ENCODE results near the gene STAU1. TPM values are rescaled to one million over a fixed set of nuclear protein-coding genes. Genes with fewer than 3 reads are reported as not detected.
"Not testable (repeated sequence)": the region's sequence is repeated elsewhere in the genome, so short reads cannot be mapped to it uniquely, and the experiment has no call there.

Gene STAU1
- total RNA-seq, 2 donors from 2014 or later = 90.2 to 95.5 TPM

GRCh38 chr20:49184691-49185070 lies 3.5 kb downstream of the STAU1 start:
- H3K9ac ChIP-seq (ENCODE audit: extremely low read depth, low read length, poor library complexity, severe bottlenecking) = no peak overlapping the region
- peaks cover 27% of the 10 kb centered on the region for H3K4me1 Mint-ChIP-seq
- no peak overlapping the region for H3K27ac Mint-ChIP-seq
- TF ChIP-seq, protein P1, sequence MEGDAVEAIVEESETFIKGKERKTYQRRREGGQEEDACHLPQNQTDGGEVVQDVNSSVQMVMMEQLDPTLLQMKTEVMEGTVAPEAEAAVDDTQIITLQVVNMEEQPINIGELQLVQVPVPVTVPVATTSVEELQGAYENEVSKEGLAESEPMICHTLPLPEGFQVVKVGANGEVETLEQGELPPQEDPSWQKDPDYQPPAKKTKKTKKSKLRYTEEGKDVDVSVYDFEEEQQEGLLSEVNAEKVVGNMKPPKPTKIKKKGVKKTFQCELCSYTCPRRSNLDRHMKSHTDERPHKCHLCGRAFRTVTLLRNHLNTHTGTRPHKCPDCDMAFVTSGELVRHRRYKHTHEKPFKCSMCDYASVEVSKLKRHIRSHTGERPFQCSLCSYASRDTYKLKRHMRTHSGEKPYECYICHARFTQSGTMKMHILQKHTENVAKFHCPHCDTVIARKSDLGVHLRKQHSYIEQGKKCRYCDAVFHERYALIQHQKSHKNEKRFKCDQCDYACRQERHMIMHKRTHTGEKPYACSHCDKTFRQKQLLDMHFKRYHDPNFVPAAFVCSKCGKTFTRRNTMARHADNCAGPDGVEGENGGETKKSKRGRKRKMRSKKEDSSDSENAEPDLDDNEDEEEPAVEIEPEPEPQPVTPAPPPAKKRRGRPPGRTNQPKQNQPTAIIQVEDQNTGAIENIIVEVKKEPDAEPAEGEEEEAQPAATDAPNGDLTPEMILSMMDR (conservative IDR thresholded peaks at IDR 0.05) = no peak
- H3K9me3 Mint-ChIP-seq = peaks cover under 1% of the 10 kb centered on the region
- H3K36me3 ChIP-seq (ENCODE audit: control insufficient read depth, insufficient read depth, low read length) = peaks cover 5% of the 10 kb centered on the region
- no peaks in the 10 kb centered on the region for H3K9me3 ChIP-seq (ENCODE audit: control insufficient read depth, low read length)
- H3K27me3 ChIP-seq (ENCODE audit: control insufficient read depth, insufficient read depth, low read length, poor library complexity, severe bottlenecking) = no peaks in the 10 kb centered on the region
- no peak overlapping the region for H3K4me3 ChIP-seq (ENCODE audit: low read length)
- no peak for DNase-seq
- H3K4me3 Mint-ChIP-seq = no peak overlapping the region
- H3K36me3 Mint-ChIP-seq (ENCODE audit: low read depth) = peaks cover 1% of the 10 kb centered on the region
- H3K27me3 Mint-ChIP-seq (ENCODE audit: insufficient read depth) = no peaks in the 10 kb centered on the region
- 86 to 88% methylated on average over 1 to 2 of the region's 3 CpGs for WGBS, 2 experiments (ENCODE audit: insufficient coverage in 1 of 2, insufficient read length in 1 of 2)
- H3K4me1 ChIP-seq (ENCODE audit: control insufficient read depth, insufficient read depth, low read length) = peaks cover 2% of the 10 kb centered on the region
- no peak overlapping the region for H3K27ac ChIP-seq (ENCODE audit: low read depth, low read length)

GRCh38 chr20:49184084-49184501 lies 4.0 kb downstream of the STAU1 start:
- H3K9ac ChIP-seq (ENCODE audit: extremely low read depth, low read length, poor library complexity, severe bottlenecking); H3K27ac ChIP-seq (ENCODE audit: low read depth, low read length); H3K4me1 ChIP-seq (ENCODE audit: control insufficient read depth, insufficient read depth, low read length); DNase-seq; H3K27me3 Mint-ChIP-seq (ENCODE audit: insufficient read depth); H3K9me3 Mint-ChIP-seq; H3K36me3 Mint-ChIP-seq (ENCODE audit: low read depth); H3K27ac Mint-ChIP-seq; H3K9me3 ChIP-seq (ENCODE audit: control insufficient read depth, low read length); H3K4me3 ChIP-seq (ENCODE audit: low read length); H3K27me3 ChIP-seq (ENCODE audit: control insufficient read depth, insufficient read depth, low read length, poor library complexity, severe bottlenecking); H3K4me3 Mint-ChIP-seq; H3K36me3 ChIP-seq (ENCODE audit: control insufficient read depth, insufficient read depth, low read length): not testable (repeated sequence)
- 93 to 96% methylated on average over 3 to 5 of the region's 5 CpGs for WGBS, 2 experiments (ENCODE audit: insufficient coverage in 1 of 2, insufficient read length in 1 of 2)
- H3K4me1 Mint-ChIP-seq = peaks cover 29% of the 10 kb centered on the region

GRCh38 chr20:49183444-49183843 lies 4.7 kb downstream of the STAU1 start:
- no peak overlapping the region for H3K27ac Mint-ChIP-seq
- DNase-seq = no peak
- no peak overlapping the region for H3K27ac ChIP-seq (ENCODE audit: low read depth, low read length)
- no peaks in the 10 kb centered on the region for H3K27me3 Mint-ChIP-seq (ENCODE audit: insufficient read depth)
- H3K36me3 Mint-ChIP-seq (ENCODE audit: low read depth) = peaks cover 1% of the 10 kb centered on the region
- H3K4me3 Mint-ChIP-seq = no peak overlapping the region
- H3K9ac ChIP-seq (ENCODE audit: extremely low read depth, low read length, poor library complexity, severe bottlenecking) = no peak overlapping the region
- H3K4me3 ChIP-seq (ENCODE audit: low read length) = no peak overlapping the region
- TF ChIP-seq, protein P1 (conservative IDR thresholded peaks at IDR 0.05) = no peak
- WGBS, 2 experiments (ENCODE audit: insufficient coverage in 1 of 2, insufficient read length in 1 of 2) = 98 to 100% methylated on average over 1 to 3 of the region's 3 CpGs
- peaks cover 5% of the 10 kb centered on the region for H3K36me3 ChIP-seq (ENCODE audit: control insufficient read depth, insufficient read depth, low read length)
- H3K4me1 ChIP-seq (ENCODE audit: control insufficient read depth, insufficient read depth, low read length) = peaks cover 6% of the 10 kb centered on the region
- no peaks in the 10 kb centered on the region for H3K27me3 ChIP-seq (ENCODE audit: control insufficient read depth, insufficient read depth, low read length, poor library complexity, severe bottlenecking)
- H3K9me3 ChIP-seq (ENCODE audit: control insufficient read depth, low read length) = no peaks in the 10 kb centered on the region
- peaks cover 29% of the 10 kb centered on the region for H3K4me1 Mint-ChIP-seq
- no peaks in the 10 kb centered on the region for H3K9me3 Mint-ChIP-seq

- Histone ChIP-seq H3K36me3 (ENCODE audit: control insufficient read depth, insufficient read depth, low read length) (peaks cover 15% of the 10 kb centered on the region), H3K27me3 (ENCODE audit: control insufficient read depth, insufficient read depth, low read length, poor library complexity, severe bottlenecking) (no peaks in the 10 kb centered on the region), H3K27ac (ENCODE audit: low read depth, low read length) (no peak overlapping the region), H3K4me1 (ENCODE audit: control insufficient read depth, insufficient read depth, low read length) (peaks cover 6% of the 10 kb centered on the region), H3K9ac (ENCODE audit: extremely low read depth, low read length, poor library complexity, severe bottlenecking) (no peak overlapping the region), H3K9me3 (ENCODE audit: control insufficient read depth, low read length) (peaks cover 5% of the 10 kb centered on the region), H3K4me3 (ENCODE audit: low read length) (no peak overlapping the region)
- Mint-ChIP-seq H3K27me3 (ENCODE audit: insufficient read depth) (no peaks in the 10 kb centered on the region), H3K9me3 (no peaks in the 10 kb centered on the region), H3K4me1 (peaks cover 24% of the 10 kb centered on the region), H3K27ac (peak overlapping the region; percentile 48), H3K4me3 (no peak overlapping the region), H3K36me3 (ENCODE audit: low read depth) (peaks cover 15% of the 10 kb centered on the region)
- DNase-seq = no peak
- TF ChIP-seq, protein P1 (conservative IDR thresholded peaks at IDR 0.05) = no peak
- 90 to 92% methylated on average over 7 to 8 of the region's 8 CpGs for WGBS, 2 experiments (ENCODE audit: insufficient coverage in 1 of 2, insufficient read length in 1 of 2)
Observed at GRCh38 chr20:49181265-49181877, 6.8 kb downstream of the STAU1 start.

Measured in endodermal cell (in vitro differentiated cells).